A549 treated with AZD2906 at 1 μM for 4 hours (cell line): ENCODE measurements around the gene PRSS22. TPM values are rescaled to one million over a fixed set of nuclear protein-coding genes. Genes with fewer than 3 reads are reported as not detected.

Experiments used
- total RNA-seq: library from RNA; stranded (reverse); fragments of 200-300 nt; extraction: Qiagen RNA extraction; gene quantifications from 5 replicates; pipeline ENCODE4 v1.2.3, GENCODE V29; 2022

Gene PRSS22, protein sequence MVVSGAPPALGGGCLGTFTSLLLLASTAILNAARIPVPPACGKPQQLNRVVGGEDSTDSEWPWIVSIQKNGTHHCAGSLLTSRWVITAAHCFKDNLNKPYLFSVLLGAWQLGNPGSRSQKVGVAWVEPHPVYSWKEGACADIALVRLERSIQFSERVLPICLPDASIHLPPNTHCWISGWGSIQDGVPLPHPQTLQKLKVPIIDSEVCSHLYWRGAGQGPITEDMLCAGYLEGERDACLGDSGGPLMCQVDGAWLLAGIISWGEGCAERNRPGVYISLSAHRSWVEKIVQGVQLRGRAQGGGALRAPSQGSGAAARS
- 0.50 to 0.98 TPM (median 0.78 TPM) in 5 replicates for total RNA-seq

DNA sequence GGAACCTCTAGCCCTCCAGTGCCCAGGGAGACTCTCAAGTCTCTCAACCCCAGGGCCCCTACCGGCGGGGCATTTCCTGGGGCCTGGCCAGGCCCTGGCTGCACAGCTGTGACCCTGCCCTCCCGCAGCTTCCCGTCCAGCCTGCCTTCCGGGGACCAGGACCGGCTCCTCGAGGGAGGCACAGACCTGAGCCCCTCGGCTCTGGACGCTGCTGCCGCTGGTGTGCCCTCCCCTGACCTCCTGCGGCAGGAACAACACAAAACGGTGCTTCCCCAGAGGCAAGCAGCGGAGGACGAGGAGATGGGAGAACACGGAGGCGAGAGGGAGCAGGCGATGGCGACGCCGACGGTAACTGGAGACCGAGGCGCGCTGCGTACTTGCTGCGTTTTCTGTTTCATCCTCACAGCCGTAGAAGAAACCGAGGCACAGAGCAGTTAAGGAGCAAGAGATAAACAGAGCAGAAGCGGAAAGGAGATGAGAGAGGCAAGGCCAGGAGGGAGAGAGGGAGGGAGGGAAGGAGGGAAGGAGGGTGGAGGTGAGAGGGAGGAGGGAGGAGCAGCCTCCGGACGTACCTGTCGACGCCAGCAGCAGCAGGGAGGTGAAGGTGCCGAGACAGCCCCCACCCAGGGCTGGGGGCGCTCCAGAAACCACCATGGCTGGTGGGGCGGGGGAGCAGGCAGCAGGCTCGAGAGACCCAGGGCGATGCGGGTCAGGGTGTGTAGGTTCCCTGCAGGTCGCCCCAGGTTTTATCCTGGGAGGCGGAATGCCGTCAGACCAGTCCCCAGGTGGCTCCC, at the start of gene PRSS22:
Gene PRSS22 (minus strand): TSS at position 720 of the 794 bp plus-strand sequence. CDS start 66 bp downstream, at position 654.

DNA sequence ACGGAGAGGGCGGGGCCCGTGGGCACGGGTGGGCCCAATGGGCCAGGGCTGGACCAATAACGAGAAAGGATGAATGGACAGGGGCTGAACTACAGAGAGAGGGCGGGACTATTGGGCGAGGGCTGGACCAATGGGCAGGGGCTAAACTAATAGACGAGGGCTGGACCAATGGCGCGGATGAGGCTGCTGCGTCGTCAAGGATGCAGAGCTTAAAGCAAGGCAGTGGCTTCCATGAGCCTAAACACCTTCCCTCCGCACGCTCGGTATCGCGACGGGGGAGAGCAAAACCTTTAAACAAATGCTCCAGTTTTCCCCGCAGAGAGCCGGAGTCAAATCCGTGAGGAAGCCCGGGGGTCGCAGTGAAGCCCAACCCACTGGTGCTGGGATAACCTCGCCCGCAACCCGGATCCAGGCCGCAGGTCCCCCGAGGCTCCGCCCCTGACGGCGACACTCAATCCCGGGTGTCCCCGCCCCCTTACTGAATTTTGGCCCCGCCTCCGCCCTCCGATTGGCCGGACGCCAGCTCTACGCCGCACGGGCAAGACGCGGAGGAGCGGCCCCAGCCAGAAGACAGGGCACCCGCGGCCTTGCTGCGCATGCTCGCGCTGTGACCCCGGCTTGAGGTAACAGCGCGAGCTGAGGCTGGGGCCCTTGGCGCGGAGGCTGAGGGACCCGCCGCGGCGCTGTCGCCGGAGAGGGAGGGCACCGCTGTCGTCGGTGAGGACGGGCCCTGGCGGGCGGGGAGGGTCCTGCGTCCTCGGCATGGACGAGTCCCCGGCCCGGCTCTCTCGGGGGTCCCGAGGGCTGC, 24.9 kb upstream of the PRSS22 start, which contains the start of gene FLYWCH2:
Gene FLYWCH2 (plus strand): TSS at position 566 of the 808 bp plus-strand sequence. CDS start 13,235 bp downstream, outside the sequence.

DNA sequence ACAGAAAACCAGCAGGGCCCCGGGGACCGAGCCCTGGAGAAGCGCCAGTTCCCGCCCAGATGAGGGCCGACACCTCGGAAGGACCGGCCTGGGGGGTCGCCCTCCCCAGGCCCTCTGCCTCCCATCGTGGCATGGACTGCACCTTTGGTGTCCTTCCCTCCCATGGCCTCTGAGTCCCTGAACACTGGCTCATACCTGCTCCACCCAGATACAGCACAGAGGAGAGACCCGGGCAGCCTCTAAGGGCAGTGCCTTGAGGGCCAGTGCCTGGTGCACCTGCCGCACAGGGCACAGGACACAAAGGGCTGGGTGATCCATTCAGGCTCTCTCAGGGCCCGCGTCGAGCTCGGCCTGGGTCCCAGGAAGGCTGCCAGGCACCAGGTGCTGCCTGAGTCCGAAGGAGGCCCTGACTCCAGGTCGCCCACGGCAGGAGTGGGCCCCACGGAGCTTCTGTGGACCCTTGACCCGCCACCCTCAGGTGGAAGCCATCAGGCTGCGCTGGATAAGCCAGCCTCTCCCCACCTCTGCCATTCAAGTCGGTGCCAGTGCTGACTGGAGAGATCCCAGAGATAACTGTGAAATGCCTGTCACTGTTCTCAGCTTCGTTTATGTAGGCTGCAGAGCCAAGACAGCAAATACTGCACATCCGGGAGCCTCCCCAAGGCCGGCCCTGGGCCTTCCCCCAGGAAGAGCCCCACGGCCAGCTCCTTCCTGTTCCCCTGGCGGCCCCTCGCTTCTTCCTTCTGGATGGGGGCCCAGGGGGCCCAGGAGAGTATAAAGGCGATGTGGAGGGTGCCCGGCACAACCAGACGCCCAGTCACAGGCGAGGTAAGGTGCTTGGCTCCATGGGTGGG, 28.2 kb downstream of the PRSS22 start, which contains the start of gene ZG16B:
Gene ZG16B (plus strand): TSS at position 803 of the 854 bp plus-strand sequence. CDS start 139 bp downstream, outside the sequence.

DNA sequence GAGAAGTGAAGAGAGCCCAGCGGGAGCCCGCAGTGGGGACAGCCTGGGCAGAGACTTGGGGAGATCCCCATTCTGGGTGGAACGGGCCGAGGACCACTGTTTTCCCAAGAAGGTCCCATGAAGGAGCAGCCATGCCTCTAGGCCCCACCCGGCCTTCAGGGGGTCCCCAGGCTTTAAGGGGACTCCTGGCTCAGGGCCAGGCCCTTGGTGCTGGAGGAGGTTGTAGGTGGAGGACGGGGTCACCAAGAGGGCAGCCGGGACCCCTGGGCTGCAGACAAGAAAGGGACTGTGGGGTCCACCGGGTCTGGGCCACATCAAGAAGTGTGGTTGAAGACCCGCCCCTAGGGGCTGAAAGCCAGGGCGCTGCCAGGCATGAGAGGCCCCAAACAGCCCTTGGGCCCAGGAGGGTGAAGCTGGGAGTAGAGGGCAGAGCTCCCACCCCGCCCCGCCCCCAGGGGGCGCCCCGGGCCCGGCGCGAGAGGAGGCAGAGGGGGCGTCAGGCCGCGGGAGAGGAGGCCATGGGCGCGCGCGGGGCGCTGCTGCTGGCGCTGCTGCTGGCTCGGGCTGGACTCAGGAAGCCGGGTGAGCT, 41.1 kb downstream of the PRSS22 start, which contains the start of gene PRSS21:
Gene PRSS21 (plus strand): TSS at position 487 of the 589 bp plus-strand sequence. CDS start 32 bp downstream, at position 519.

Other genes with a start within 250 kb of the PRSS22 start
- 35.2 to 44.7 TPM (median 40.1 TPM) in 5 replicates for gene KCTD5, start 175.6 kb downstream of the PRSS22 start, total RNA-seq
- gene PRSS27, start 137.9 kb downstream of the PRSS22 start, total RNA-seq: 1.1 to 2.3 TPM (median 1.8 TPM) in 5 replicates
- 310 to 432 TPM (median 410 TPM) in 5 replicates for gene SRRM2, start 105.5 kb downstream of the PRSS22 start, total RNA-seq
- gene ELOB, start 80.9 kb downstream of the PRSS22 start, total RNA-seq: 453 to 554 TPM (median 517 TPM) in 5 replicates
- 0.05 to 0.06 TPM in 2 of 5 replicates, not detected in the others for gene PRSS33, start 70.6 kb downstream of the PRSS22 start, total RNA-seq
- gene PRSS41, start 59.7 kb downstream of the PRSS22 start, total RNA-seq: not detected in 5 replicates
- gene PRSS21, start 40.9 kb downstream of the PRSS22 start, total RNA-seq: 0.11 to 0.28 TPM (median 0.14 TPM) in 5 replicates
- gene ZG16B, start 27.9 kb downstream of the PRSS22 start, total RNA-seq: 0.37 to 0.96 TPM (median 0.92 TPM) in 5 replicates
- gene FLYWCH2, start 25.0 kb upstream of the PRSS22 start, total RNA-seq: 44.5 to 53.1 TPM (median 50.0 TPM) in 5 replicates
- gene FLYWCH1, start 53.8 kb upstream of the PRSS22 start, total RNA-seq: 17.2 to 24.4 TPM (median 23.8 TPM) in 5 replicates
- 1.4 to 2.0 TPM (median 1.8 TPM) in 5 replicates for gene KREMEN2, start 106.1 kb upstream of the PRSS22 start, total RNA-seq
- gene PAQR4, start 111.2 kb upstream of the PRSS22 start, total RNA-seq: 34.7 to 46.3 TPM (median 44.9 TPM) in 5 replicates
- gene PKMYT1, start 122.3 kb upstream of the PRSS22 start, total RNA-seq: 67.8 to 94.9 TPM (median 91.6 TPM) in 5 replicates
- 0.25 to 0.37 TPM (median 0.31 TPM) in 5 replicates for gene CLDN9, start 154.8 kb upstream of the PRSS22 start, total RNA-seq
- gene CLDN6, start 160.0 kb upstream of the PRSS22 start, total RNA-seq: 0.18 to 0.44 TPM (median 0.29 TPM) in 5 replicates
- 400 to 615 TPM (median 501 TPM) in 5 replicates for gene TNFRSF12A, start 162.2 kb upstream of the PRSS22 start, total RNA-seq
- gene HCFC1R1, start 165.8 kb upstream of the PRSS22 start, total RNA-seq: 208 to 263 TPM (median 244 TPM) in 5 replicates
- gene THOC6, start 165.9 kb upstream of the PRSS22 start, total RNA-seq: 25.1 to 35.5 TPM (median 32.7 TPM) in 5 replicates
- not detected in 5 replicates for gene BICDL2, start 178.8 kb upstream of the PRSS22 start, total RNA-seq
- gene MMP25, start 188.4 kb upstream of the PRSS22 start, total RNA-seq: 0.89 to 1.4 TPM (median 1.3 TPM) in 5 replicates
- gene IL32, start 207.5 kb upstream of the PRSS22 start, total RNA-seq: 23.0 to 37.5 TPM (median 30.1 TPM) in 5 replicates
- gene ZSCAN10, start 241.1 kb upstream of the PRSS22 start, total RNA-seq: 0.03 to 0.05 TPM in 2 of 5 replicates, not detected in the others